Activated CD4-positive, alpha-beta T cell treated with anti-CD3 and anti-CD28 coated beads, Interleukin-2, amount 50 U/mL, for 4 hours (primary cell): Measurements from ENCODE around the gene KCNJ15.
"Not testable (repeated sequence)": the region's sequence is repeated elsewhere in the genome, so short reads cannot be mapped to it uniquely, and the experiment has no call there.

Experiments used
- DNase-seq, 2 experiments: peaks; one replicate each; pipeline ENCODE4 v3.0.0-alpha.2; 2020

Gene KCNJ15

GRCh38 chr21:38244885-38245869, 11.6 kb upstream of the KCNJ15 start:
- peak; percentile 50 to 60 for DNase-seq

- no peak for DNase-seq
Measured at GRCh38 chr21:38246511-38246910, 10.3 kb upstream of the KCNJ15 start.

GRCh38 chr21:38247054-38247453, 9.7 kb upstream of the KCNJ15 start:
- not testable (repeated sequence) for DNase-seq

GRCh38 chr21:38247738-38248510, 8.9 kb upstream of the KCNJ15 start:
- no peak for DNase-seq

GRCh38 chr21:38249256-38249655, 7.5 kb upstream of the KCNJ15 start:
- DNase-seq: no peak

GRCh38 chr21:38249696-38250278, 7.0 kb upstream of the KCNJ15 start:
- DNase-seq: no peak

- no peak for DNase-seq
Measured at GRCh38 chr21:38250991-38251418, 5.8 kb upstream of the KCNJ15 start.

- no peak for DNase-seq
Measured at GRCh38 chr21:38254970-38255369, 1.8 kb upstream of the KCNJ15 start.

GRCh38 chr21:38255571-38256117, 1.1 kb upstream of the KCNJ15 start:
- no peak for DNase-seq

- no peak for DNase-seq
Measured at GRCh38 chr21:38257667-38258066, 876 bp downstream of the KCNJ15 start.

- no peak for DNase-seq
Measured at GRCh38 chr21:38258521-38259485, 2.0 kb downstream of the KCNJ15 start.

GRCh38 chr21:38259665-38260064, 2.9 kb downstream of the KCNJ15 start:
- DNase-seq: no peak

- DNase-seq: no peak
Measured at GRCh38 chr21:38260426-38260825, 3.6 kb downstream of the KCNJ15 start.

- no peak for DNase-seq
Measured at GRCh38 chr21:38261851-38262250, 5.1 kb downstream of the KCNJ15 start.

- no peak for DNase-seq
Measured at GRCh38 chr21:38263493-38263892, 6.7 kb downstream of the KCNJ15 start.

GRCh38 chr21:38264571-38264970, 7.8 kb downstream of the KCNJ15 start:
- DNase-seq: no peak

- no peak for DNase-seq
Measured at GRCh38 chr21:38265166-38265565, 8.4 kb downstream of the KCNJ15 start.

- DNase-seq: no peak
Measured at GRCh38 chr21:38266732-38267131, 9.9 kb downstream of the KCNJ15 start.

- no peak for DNase-seq
Measured at GRCh38 chr21:38267136-38267755, 10.5 kb downstream of the KCNJ15 start.

- no peak for DNase-seq
Measured at GRCh38 chr21:38267991-38268863, 11.4 kb downstream of the KCNJ15 start.
